Hematopoietic multipotent progenitor cell treated with erythropoietin and hydrocortisone succinate and interleukin-3 and kit ligand, for 8 days (in vitro differentiated cells): ENCODE measurements around the gene MYG1.

Experiments used
- DNase-seq: peaks from one replicate; pipeline ENCODE4 v3.0.0-alpha.2; 2015

Gene MYG1, protein sequence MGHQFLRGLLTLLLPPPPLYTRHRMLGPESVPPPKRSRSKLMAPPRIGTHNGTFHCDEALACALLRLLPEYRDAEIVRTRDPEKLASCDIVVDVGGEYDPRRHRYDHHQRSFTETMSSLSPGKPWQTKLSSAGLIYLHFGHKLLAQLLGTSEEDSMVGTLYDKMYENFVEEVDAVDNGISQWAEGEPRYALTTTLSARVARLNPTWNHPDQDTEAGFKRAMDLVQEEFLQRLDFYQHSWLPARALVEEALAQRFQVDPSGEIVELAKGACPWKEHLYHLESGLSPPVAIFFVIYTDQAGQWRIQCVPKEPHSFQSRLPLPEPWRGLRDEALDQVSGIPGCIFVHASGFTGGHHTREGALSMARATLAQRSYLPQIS

GRCh38 chr12:53299454-53300180, at the start of gene MYG1:
TSS of gene MYG1 (plus strand) at chr12:53299695. CDS start at chr12:53299738, 43 bp downstream.
- DNase-seq = peak; percentile 92

DNA sequence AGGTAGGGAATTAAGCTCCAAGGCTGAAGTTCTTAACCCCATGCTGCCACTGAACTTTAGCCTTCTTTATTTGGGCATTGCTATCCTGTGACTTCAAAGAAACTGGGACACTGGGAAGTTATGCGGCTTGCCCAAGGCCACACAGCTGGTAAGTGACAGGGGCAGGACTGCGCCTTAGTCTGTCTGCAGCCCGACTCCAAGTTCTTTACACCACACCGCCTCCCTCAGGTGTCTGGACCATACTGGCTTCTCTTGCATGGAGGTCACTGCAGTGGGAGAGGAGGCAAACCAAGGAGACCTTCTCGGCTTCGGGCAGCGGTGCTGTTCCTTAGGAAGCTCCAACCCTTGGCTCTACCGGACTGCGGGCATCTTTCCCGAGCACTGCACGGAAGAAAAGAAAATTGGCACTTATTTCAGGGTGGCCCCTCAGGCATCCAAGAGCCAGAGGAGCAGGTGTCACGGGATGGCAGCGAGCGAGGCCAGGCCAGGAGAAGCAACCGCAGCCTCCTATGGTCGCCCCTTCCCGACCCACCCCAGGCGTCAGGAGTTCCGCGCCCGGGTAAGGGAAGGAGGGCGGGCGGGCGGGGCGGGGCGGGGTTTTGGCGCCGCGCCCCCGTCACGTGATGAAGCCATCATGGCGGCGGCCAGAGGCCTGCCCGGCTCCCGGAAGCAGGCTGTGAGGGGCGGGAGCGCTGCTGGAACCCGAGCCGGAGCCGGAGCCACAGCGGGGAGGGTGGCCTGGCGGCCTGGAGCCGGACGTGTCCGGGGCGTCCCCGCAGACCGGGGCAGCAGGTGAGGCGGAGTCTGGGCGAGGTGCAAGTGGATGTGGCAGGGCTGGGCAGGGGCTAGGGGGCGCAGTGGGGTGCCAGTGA, 47.8 kb upstream of the MYG1 start:
- DNase-seq = peak; percentile 79

GRCh38 chr12:53252349-53252916, 47.1 kb upstream of the MYG1 start:
- peak; percentile 64 for DNase-seq

GRCh38 chr12:53253298-53253697, 46.2 kb upstream of the MYG1 start:
- no peak for DNase-seq

DNA sequence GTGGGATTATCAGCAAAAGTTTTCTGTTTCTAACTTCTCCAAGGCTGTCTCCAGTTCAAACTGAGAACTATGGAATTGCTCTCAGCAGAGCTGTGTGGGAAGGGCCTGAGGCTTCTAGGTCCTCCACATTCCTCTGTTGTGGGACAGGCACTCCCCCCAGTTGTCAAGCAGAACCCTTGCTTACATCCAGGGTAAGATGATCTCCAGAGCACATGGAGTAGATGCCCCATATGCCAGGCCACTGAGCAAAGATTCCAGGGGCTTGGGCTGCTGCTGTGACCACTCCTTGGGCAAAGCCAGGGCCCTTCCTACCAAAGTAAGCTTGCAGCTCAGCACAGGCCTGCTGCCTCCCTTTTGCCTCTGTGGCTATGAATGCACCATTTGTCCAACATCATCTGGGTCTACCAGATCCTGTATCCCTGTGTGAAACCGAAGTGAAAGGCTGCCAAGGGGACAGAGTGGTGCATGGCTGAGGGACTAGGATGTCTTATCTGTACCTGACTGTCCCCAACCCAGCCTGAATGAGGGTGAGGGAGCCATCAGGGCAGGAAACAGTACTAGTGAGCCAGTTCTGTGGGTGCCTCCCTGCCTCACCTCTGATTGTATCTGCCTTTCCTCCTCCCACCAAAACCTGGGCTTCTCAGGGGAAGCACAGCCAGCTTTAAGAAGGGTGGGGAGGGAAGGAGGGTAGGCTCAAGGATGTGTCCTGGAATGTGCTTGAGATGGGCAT, 44.5 kb upstream of the MYG1 start:
- peak; percentile 29 for DNase-seq

DNA sequence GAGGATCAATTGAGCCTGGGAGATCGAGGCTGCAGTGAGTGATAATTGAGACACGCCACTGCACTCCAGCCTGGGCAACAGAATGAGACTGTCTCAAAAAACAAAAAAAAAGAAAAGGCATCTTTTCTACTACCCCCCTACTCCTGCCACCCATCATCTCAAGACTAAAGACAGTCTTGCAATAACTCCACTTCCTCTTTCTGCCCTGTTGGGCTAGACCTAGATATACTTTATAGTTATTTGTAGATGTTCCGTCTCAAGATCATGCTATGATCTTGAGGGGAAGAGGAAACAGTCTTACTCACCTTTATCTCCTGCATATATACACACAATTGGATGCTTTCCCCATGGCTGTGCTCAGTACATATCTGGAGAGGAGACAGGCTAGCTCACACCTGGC, 43.5 kb upstream of the MYG1 start:
- DNase-seq = peak; percentile 26

- no peak for DNase-seq
These were observed 40.7 kb upstream of the MYG1 start for GRCh38 chr12:53258541-53259539.

GRCh38 chr12:53259891-53260290, 39.6 kb upstream of the MYG1 start:
- DNase-seq = no peak

DNA sequence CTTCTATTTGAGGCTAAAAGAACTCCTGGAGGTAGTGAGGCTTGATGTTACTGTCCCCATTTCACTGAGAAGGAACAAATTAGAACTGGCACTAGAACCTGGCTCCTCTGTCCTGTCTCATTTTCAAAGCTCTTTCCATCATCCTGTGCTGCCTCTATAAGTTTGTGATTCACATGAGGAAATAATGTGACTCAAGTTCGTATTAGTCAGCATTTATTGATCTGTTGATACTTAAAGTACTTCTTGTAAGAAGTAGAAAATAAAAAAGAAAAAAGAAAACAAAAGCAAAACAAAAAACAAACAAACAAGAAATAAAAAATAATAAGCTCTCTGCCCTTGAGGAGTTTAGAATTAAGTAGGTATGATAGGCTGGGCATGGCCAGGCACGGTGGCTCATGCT, 33.7 kb upstream of the MYG1 start:
- no peak for DNase-seq

GRCh38 chr12:53267306-53267998, 32.0 kb upstream of the MYG1 start:
- peak; percentile 21 for DNase-seq

- peak; percentile 93 for DNase-seq
These were observed 31.4 kb upstream of the MYG1 start, which contains the start of gene ESPL1 for GRCh38 chr12:53267999-53268629. TSS of gene ESPL1 (plus strand) at chr12:53268299. CDS start at chr12:53268767, 468 bp downstream.

DNA sequence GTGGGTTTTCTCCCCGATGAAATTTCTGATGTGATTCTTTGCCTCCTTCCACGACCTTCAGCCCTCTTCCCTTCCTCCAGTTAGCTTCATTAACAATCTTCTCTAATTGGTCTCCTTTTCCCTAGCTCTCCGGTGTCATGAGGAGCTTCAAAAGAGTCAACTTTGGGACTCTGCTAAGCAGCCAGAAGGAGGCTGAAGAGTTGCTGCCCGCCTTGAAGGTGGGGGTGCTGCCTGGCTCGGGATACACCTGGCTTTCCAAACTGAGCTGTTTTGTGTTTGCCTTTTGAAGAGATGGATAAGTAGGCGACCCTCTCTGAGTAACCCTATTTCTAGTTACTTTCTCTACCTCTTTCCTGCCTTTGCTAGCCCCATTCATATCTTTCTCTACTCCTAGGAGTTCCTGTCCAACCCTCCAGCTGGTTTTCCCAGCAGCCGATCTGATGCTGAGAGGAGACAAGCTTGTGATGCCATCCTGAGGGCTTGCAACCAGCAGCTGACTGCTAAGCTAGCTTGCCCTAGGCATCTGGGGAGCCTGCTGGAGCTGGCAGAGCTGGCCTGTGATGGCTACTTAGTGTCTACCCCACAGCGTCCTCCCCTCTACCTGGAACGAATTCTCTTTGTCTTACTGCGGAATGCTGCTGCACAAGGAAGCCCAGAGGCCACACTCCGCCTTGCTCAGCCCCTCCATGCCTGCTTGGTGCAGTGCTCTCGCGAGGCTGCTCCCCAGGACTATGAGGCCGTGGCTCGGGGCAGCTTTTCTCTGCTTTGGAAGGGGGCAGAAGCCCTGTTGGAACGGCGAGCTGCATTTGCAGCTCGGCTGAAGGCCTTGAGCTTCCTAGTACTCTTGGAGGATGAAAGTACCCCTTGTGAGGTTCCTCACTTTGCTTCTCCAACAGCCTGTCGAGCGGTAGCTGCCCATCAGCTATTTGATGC, 30.6 kb upstream of the MYG1 start:
- DNase-seq = no peak

DNA sequence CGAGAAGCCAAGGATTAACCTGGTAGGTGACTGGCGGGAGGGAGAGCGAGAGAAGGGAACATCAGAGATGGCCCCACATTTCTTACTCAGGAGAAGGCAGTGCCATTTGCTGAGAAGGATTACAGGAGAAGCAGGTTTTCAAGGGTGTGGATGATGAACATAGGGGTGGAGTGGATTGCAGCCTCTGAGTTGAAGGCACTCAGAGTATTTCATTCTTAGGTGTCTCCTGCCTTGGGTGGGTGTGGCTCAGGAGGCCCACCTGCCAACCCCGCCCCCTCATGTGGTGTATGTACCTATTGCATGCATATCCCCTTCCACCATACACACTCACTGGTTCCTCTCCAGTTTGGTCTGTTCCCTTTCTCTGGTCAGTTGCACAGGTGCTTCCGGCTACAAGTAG, 25.1 kb upstream of the MYG1 start:
- DNase-seq = no peak

- DNase-seq = no peak
These were observed 23.0 kb upstream of the MYG1 start for GRCh38 chr12:53276511-53276910.

DNA sequence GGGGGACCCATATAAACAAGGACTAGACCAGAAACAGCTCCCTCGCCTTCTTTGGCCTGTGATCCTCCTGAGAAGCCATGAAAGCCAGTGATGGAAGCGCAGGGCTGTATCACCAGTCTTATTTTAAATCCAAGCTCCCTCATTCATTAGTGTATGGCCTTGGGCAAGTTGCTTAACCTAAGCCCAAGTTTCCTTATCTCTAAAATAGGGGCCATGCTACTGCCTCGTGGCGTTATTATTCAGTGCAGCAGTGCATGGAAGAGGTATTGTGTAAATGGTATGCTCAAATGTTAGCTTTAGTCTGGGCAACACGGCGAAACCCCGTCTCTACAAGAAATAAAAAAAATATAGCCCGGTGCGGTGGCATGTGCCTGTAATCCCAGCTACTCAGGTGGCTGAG, 21.5 kb upstream of the MYG1 start:
- no peak for DNase-seq

DNA sequence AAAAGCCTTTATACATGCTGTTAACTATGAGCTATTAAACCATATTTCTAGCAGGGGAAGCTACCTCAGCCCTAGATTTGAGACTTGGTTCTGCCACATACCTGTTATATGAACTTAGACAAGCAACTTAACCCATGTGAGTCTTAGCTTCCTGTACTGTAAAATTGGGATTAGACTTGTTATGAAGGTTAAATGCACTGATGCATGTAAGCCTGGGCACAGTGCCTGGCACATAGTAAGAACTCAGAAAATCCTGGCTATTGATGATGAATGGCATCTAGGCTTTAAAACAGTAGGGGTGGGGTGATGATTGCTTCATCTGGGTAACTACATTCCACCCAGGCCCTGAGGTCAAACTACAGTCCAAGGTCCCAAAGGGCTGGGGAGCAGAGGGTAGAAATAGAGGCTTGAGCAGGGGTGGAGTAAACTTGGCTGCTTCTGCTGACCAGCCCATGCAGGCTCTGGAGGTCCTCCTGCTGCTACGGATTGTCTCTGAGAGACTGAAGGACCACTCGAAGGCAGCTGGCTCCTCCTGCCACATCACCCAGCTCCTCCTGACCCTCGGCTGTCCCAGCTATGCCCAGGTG, 20.1 kb upstream of the MYG1 start:
- DNase-seq = no peak

DNA sequence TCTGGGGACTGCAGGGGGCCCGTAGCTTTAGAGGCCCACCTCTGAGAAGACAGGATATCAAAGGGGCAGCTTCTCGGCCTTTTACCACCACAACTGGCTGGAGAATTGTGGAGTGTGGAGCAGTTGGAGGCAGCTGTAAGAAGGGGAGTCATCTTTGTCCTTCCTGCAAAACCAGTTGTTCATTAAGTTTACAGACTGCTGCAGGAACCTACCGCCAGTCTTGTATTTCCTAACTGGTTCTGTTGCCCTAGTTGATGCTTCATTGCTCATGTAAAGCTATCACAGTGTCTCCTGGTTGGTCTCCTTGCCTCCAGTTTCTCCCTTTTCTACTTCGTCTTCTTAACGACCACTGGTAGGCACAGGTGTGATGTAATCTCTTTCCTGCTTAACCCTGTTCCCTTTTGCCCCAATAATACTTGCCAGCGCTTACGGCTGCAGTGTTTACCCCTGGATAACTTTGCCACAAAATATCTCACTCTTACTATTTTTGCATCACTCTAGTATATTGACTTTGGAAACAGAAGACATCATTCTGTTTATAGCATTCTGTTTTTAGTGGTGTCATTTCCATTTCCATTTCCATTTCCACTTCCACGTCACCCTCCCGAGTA, 19.5 kb upstream of the MYG1 start:
- DNase-seq = no peak

DNA sequence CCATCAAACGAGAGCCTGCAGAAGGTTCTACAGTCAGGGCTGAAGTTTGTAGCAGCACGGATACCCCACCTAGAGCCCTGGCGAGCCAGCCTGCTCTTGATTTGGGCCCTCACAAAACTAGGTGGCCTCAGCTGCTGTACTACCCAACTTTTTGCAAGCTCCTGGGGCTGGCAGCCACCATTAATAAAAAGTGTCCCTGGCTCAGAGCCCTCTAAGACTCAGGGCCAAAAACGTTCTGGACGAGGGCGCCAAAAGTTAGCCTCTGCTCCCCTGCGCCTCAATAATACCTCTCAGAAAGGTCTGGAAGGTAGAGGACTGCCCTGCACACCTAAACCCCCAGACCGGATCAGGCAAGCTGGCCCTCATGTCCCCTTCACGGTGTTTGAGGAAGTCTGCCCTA, 13.0 kb upstream of the MYG1 start:
- DNase-seq = no peak
